Mesothelial cell of epicardium (in vitro differentiated cells): Measurements from ENCODE around the gene STMN1. TPM values are rescaled to one million over a fixed set of nuclear protein-coding genes. Genes with fewer than 3 reads are reported as not detected.
A peak's percentile ranks its signal among the peaks of the same experiment; 100 is the strongest.
"Not testable (repeated sequence)": the region's sequence is repeated elsewhere in the genome, so short reads cannot be mapped to it uniquely, and the experiment has no call there.

ENCODE experiments used
- DNase-seq, 2 experiments: peaks; one replicate each; pipeline ENCODE4 v3.0.0; 2021; ENCODE audit warnings: low spot score in 2 of 2; ENCODE audit not compliant: unreplicated experiment in 2 of 2
- H3K27ac Mint-ChIP-seq: 2 replicates; pipeline ENCODE4 v1.8.0; 2021; ENCODE audit warnings: mixed read lengths
- H3K27me3 Mint-ChIP-seq: 2 replicates; pipeline ENCODE4 v1.8.0; 2021; ENCODE audit warnings: low read depth, mixed read lengths
- H3K36me3 Mint-ChIP-seq: 2 replicates; pipeline ENCODE4 v1.8.0; 2021; ENCODE audit warnings: mixed read lengths
- H3K4me1 Mint-ChIP-seq: 2 replicates; pipeline ENCODE4 v1.8.0; 2021; ENCODE audit warnings: mixed read lengths
- H3K4me3 Mint-ChIP-seq: 2 replicates; pipeline ENCODE4 v1.8.0; 2021; ENCODE audit warnings: mild to moderate bottlenecking, moderate library complexity, mixed read lengths
- H3K9me3 Mint-ChIP-seq: 2 replicates; pipeline ENCODE4 v1.8.0; 2021; ENCODE audit warnings: mixed read lengths
- CTCF ChIP-seq: fragments of 200-600 bp; sonication (generic); IDR thresholded peaks from one replicate; pipeline ENCODE4 v1.5.0; 2021; ENCODE audit warnings: antibody characterized with exemption; ENCODE audit not compliant: unreplicated experiment
- total RNA-seq: library from RNA; stranded (reverse); gene quantifications from 3 replicates; pipeline ENCODE4 v1.2.1, GENCODE V29; 2021

STMN1 gene
- total RNA-seq, 1 donor from 2014 or later, result 472 TPM

DNA sequence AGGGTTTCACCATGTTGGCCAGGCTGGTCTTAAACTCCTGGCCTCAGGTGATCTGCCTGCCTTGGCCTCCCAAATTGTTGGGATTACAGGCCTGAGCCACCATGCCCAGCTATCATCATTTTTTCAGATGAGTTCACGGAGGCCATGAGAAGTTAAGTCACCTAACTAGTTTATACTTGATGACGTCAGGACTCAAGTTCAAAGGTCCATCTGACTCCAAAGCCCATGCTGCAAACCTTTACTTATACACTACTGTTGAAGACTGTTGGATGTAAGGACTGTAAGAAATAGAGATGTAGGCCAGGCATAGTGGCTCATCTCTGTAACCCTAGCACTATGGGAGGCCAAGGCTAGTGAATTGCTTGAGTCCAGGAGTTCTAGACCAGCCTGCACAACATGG lies 40.8 kb upstream of the STMN1 start:
- Mint-ChIP-seq H3K27ac (no peak overlapping the region), H3K4me3 (no peak overlapping the region), H3K4me1 (no peaks in the 10 kb centered on the region), H3K27me3 (no peaks in the 10 kb centered on the region), H3K36me3 (peaks cover 2% of the 10 kb centered on the region), H3K9me3 (peaks cover 22% of the 10 kb centered on the region)
- no peak for DNase-seq
- no peak for TF ChIP-seq CTCF

DNA sequence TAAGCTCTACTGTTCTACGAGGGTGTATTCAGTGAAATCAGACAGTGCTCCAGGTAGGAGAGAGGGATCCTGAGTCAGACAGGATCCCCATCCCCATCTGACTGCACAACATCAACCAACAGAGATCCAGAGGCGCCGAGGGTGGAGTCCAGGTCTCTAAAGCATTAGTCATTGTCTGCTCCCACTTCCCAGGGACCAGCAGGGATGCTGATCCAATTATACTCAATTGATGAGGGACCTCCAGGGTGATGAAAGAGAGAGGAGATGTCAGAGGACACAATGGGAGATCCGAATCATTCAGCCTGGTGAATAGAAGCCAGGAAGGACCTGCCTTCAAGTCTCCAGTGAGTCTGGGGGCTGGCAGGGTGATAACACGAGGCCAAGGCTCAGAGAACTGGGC lies 39.5 kb upstream of the STMN1 start:
- no peaks in the 10 kb centered on the region for H3K27me3 Mint-ChIP-seq
- no peak for TF ChIP-seq CTCF
- H3K4me3 Mint-ChIP-seq, result no peak overlapping the region
- H3K36me3 Mint-ChIP-seq, result peaks cover 2% of the 10 kb centered on the region
- H3K4me1 Mint-ChIP-seq, result no peaks in the 10 kb centered on the region
- H3K27ac Mint-ChIP-seq, result no peak overlapping the region
- DNase-seq, result no peak
- peaks cover 22% of the 10 kb centered on the region for H3K9me3 Mint-ChIP-seq

DNA sequence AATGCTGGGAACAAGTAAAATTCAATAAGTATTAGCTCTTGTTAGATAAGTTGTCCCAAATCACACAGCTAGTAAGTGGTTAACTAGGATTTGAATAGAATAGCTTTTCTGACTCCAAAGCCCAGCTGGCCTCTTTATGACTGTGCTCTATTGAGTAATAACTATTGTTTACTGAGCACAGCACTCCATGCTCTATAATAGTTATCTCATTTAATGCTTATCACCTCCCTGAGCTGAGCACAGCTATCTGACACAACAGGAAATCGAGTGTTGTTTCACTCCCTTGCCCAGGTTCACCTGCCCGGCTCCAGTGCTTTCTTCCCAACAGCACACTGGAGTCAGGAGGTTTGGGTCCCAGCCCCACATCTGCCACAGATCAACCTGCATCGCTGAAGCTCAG lies 38.8 kb upstream of the STMN1 start:
- no peaks in the 10 kb centered on the region for H3K4me1 Mint-ChIP-seq

DNA sequence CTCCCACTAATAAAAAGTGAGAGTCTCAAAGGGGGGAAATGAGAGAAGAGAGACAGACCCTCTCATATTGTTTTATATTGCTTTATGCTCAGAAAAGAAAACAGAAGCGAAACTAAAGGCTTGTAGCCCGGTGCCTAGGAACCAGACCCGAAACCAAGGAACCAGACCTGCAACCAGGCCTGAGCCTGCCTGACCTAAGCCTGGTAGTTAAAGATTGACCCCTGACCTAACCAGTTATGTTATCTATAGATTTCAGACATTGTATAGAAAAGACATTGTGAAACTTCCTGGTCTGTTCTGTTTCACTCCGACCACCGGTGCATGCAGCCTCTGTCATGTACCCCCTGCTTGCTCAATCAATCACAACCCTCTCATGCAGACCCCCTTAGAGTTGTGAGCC lies 37.3 kb upstream of the STMN1 start:
- H3K27ac Mint-ChIP-seq, H3K27me3 Mint-ChIP-seq, DNase-seq, H3K4me1 Mint-ChIP-seq, H3K36me3 Mint-ChIP-seq, H3K4me3 Mint-ChIP-seq: not testable (repeated sequence)
- peaks cover 18% of the 10 kb centered on the region for H3K9me3 Mint-ChIP-seq

More for the DNA sequence above, 38.8 kb upstream of the STMN1 start:
- Mint-ChIP-seq H3K4me3 (no peak overlapping the region), H3K36me3 (peaks cover 2% of the 10 kb centered on the region), H3K9me3 (peaks cover 19% of the 10 kb centered on the region), H3K27me3 (no peaks in the 10 kb centered on the region), H3K27ac (no peak overlapping the region)
- TF ChIP-seq CTCF, result no peak
- DNase-seq, result no peak

GRCh38 chr1:25936947-25937346 lies 30.7 kb upstream of the STMN1 start:
- Mint-ChIP-seq H3K4me3 (no peak overlapping the region), H3K4me1 (peaks cover 23% of the 10 kb centered on the region), H3K36me3 (no peaks in the 10 kb centered on the region), H3K27me3 (no peaks in the 10 kb centered on the region), H3K9me3 (no peaks in the 10 kb centered on the region), H3K27ac (no peak overlapping the region)
- no peak for DNase-seq
- no peak for TF ChIP-seq CTCF

- no peaks in the 10 kb centered on the region for H3K36me3 Mint-ChIP-seq
- no peak for DNase-seq
These were observed 27.5 kb upstream of the STMN1 start for GRCh38 chr1:25933479-25934365.

GRCh38 chr1:25932811-25933400 lies 26.7 kb upstream of the STMN1 start:
- H3K27me3 Mint-ChIP-seq, DNase-seq, H3K4me3 Mint-ChIP-seq, H3K9me3 Mint-ChIP-seq, H3K36me3 Mint-ChIP-seq: not testable (repeated sequence)
- Mint-ChIP-seq H3K27ac (peak overlapping the region; percentile 93), H3K4me1 (peaks cover 29% of the 10 kb centered on the region)

More at GRCh38 chr1:25933479-25934365, 27.5 kb upstream of the STMN1 start:
- H3K4me1 Mint-ChIP-seq, result peaks cover 23% of the 10 kb centered on the region
- no peaks in the 10 kb centered on the region for H3K27me3 Mint-ChIP-seq
- peak overlapping the region; percentile 93 for H3K27ac Mint-ChIP-seq
- no peaks in the 10 kb centered on the region for H3K9me3 Mint-ChIP-seq
- no peak overlapping the region for H3K4me3 Mint-ChIP-seq
- no peak for TF ChIP-seq CTCF
